Measurements from ENCODE around the gene MAPKAPK5.
"Not testable (repeated sequence)": the region's sequence is repeated elsewhere in the genome, so short reads cannot be mapped to it uniquely, and the experiment has no call there.

DNA sequence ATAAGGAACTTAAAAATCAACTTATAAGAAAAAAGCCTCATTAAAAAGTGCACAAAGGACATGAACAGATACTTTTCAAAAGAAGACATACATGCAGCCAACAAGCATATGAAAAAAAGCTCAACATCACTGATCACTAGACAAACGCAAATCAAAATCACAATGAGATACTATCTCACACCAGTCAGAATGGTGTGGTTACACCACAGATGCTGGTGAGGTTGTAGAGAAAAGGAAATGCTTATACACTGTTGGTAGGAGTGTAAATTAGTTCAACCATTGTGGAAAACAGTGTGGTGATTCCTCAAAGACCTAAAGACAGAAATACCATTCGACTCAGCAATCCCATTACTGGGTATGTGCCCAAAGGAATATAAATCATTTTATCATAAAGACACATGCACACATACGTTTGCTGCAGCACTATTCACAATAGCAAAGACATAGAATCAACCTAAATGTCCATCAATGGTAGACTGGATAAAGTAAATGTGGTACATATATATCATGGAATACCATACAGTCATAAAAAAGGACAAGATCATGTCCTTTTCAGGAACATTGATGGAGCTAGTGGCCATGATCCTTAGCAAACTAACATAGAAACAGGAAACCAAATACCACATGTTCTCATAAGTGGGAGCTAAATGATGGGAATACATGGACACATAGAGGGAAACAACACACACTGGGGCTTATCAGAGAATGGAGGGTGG, 109.1 kb downstream of the MAPKAPK5 start:
- not testable (repeated sequence) for TF ChIP-seq POLR2A (IDR thresholded peaks at IDR 0.05)
- TF ChIP-seq, protein P1, sequence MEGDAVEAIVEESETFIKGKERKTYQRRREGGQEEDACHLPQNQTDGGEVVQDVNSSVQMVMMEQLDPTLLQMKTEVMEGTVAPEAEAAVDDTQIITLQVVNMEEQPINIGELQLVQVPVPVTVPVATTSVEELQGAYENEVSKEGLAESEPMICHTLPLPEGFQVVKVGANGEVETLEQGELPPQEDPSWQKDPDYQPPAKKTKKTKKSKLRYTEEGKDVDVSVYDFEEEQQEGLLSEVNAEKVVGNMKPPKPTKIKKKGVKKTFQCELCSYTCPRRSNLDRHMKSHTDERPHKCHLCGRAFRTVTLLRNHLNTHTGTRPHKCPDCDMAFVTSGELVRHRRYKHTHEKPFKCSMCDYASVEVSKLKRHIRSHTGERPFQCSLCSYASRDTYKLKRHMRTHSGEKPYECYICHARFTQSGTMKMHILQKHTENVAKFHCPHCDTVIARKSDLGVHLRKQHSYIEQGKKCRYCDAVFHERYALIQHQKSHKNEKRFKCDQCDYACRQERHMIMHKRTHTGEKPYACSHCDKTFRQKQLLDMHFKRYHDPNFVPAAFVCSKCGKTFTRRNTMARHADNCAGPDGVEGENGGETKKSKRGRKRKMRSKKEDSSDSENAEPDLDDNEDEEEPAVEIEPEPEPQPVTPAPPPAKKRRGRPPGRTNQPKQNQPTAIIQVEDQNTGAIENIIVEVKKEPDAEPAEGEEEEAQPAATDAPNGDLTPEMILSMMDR (IDR thresholded peaks at IDR 0.05) = not testable (repeated sequence)

Data from esophagus squamous epithelium (tissue), 4 donors.